ENCODE results near the gene RALGPS1.

The RALGPS1 gene

GRCh38 chr9:126986506-126986951 lies 71.9 kb downstream of the RALGPS1 start:
- no peak for TF ChIP-seq CTCF (conservative IDR thresholded peaks at IDR 0.05)
- peak overlapping the region; percentile 16; the same call in 1 of the 2 replicates for H3K27ac ChIP-seq

GRCh38 chr9:126988857-126989256 lies 74.3 kb downstream of the RALGPS1 start:
- TF ChIP-seq CTCF (conservative IDR thresholded peaks at IDR 0.05) = no peak
- no peak overlapping the region for H3K27ac ChIP-seq

- H3K27ac ChIP-seq = no peak overlapping the region
- no peak for TF ChIP-seq CTCF (conservative IDR thresholded peaks at IDR 0.05)
Observed at GRCh38 chr9:126989847-126990842, 75.6 kb downstream of the RALGPS1 start.

- no peak overlapping the region for H3K27ac ChIP-seq
- TF ChIP-seq CTCF (conservative IDR thresholded peaks at IDR 0.05) = no peak
Observed at GRCh38 chr9:126991183-126991582, 76.6 kb downstream of the RALGPS1 start.

GRCh38 chr9:126992427-126992826 lies 77.8 kb downstream of the RALGPS1 start:
- no peak for TF ChIP-seq CTCF (conservative IDR thresholded peaks at IDR 0.05)
- H3K27ac ChIP-seq = no peak overlapping the region

- H3K27ac ChIP-seq = no peak overlapping the region
Observed at GRCh38 chr9:126999315-127000068, 84.9 kb downstream of the RALGPS1 start.

More at GRCh38 chr9:126999315-127000068, 84.9 kb downstream of the RALGPS1 start:
- no peak for TF ChIP-seq CTCF (conservative IDR thresholded peaks at IDR 0.05)

Data from VCaP (cell line).